Measurements from ENCODE around the gene PTPRN2. TPM values are rescaled to one million over a fixed set of nuclear protein-coding genes. Genes with fewer than 3 reads are reported as not detected.

Gene PTPRN2
- total RNA-seq, 1 experiment from 2014 or later, result 0.11 TPM

DNA sequence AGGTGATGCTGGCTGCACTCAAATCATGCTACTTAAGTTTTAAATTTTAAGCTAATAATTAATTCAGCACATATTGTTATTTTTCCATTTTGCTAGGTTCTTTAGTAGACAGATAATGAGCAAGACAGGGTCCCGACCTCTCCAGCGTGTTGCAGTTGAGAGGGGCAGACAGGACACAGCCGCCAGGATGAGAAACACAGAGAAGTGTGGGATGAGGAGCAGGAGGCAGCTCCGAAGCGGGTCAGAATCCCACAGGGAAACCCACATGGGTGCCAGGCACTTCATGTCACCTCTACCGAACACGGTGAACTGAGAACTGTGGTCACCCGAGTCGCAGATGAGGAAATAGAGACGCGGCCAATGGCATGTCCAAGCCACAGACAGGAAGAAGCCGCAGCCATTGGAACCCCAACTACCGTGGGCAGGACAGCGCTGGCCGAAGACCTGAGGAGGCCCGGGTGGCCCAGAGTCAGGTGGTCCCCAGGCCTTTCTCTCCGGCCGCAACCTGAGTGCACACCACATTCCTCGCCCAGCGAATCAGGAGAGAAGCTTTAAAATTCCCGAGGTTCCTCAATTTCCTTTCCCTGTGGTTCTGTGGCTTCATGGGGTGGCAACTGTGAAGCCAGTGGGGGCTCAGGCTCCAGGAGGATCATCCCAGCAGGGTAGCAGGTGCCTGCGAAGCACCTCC is 1037.9 kb downstream of the PTPRN2 start:
- BruUV-seq (replicated peaks), result no TSS peak
- H3K9me3 ChIP-seq (ENCODE audit: low read depth, low read length, poor library complexity, severe bottlenecking), result no peaks in the 10 kb centered on the region
- H3K27ac ChIP-seq (ENCODE audit: low read depth, low read length, poor library complexity, severe bottlenecking), result no peak overlapping the region

DNA sequence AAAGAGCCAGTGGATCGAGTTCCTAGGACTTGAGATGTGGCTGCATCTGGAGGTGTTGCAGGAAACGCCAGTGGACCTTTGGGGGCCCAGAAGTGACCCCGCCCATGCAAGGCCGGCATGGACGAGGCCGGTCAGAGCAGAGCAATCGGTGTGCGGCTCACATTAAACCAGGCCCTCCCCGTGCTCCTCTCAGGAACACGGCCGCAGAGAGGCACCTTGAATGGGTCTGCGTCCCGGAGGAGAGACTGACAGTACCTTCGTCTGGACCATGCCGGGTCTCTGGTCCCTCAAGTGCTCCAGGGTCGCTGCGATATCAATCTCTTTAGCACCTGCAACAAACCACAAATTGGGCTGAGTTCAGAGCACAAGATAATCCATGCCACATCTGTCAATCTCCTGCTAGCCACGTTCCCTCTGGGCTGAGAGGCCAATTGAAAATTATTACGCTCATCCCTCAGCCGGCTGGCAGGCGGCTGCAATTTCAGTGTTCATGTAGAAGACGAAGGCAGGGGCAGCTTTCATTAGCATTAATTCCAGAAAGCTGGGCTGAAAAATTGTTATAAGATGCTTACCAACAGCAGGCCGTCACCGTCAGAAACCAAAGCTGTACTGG is 1038.8 kb downstream of the PTPRN2 start:
- Histone ChIP-seq H3K4me1 (ENCODE audit: insufficient read depth, low read length, poor library complexity, severe bottlenecking) (no peaks in the 10 kb centered on the region), H3K27ac (ENCODE audit: low read depth, low read length, poor library complexity, severe bottlenecking) (no peak overlapping the region), H3K36me3 (ENCODE audit: insufficient read depth, low read length, poor library complexity, severe bottlenecking) (no peaks in the 10 kb centered on the region), H3K4me3 (ENCODE audit: low read depth, low read length, poor library complexity, severe bottlenecking) (no peak overlapping the region), H3K9me3 (ENCODE audit: low read depth, low read length, poor library complexity, severe bottlenecking) (no peaks in the 10 kb centered on the region), H3K27me3 (replicated peaks; ENCODE audit: insufficient read depth, low read depth, low read length, poor library complexity) (no peaks in the 10 kb centered on the region)
- ChIA-PET POLR2A (ENCODE audit: low non-redundant PET) (no interaction called here), CTCF (no interaction called here)
- no TSS peak for BruUV-seq (replicated peaks)
- TF ChIP-seq, protein P1, sequence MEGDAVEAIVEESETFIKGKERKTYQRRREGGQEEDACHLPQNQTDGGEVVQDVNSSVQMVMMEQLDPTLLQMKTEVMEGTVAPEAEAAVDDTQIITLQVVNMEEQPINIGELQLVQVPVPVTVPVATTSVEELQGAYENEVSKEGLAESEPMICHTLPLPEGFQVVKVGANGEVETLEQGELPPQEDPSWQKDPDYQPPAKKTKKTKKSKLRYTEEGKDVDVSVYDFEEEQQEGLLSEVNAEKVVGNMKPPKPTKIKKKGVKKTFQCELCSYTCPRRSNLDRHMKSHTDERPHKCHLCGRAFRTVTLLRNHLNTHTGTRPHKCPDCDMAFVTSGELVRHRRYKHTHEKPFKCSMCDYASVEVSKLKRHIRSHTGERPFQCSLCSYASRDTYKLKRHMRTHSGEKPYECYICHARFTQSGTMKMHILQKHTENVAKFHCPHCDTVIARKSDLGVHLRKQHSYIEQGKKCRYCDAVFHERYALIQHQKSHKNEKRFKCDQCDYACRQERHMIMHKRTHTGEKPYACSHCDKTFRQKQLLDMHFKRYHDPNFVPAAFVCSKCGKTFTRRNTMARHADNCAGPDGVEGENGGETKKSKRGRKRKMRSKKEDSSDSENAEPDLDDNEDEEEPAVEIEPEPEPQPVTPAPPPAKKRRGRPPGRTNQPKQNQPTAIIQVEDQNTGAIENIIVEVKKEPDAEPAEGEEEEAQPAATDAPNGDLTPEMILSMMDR (conservative IDR thresholded peaks at IDR 0.05; ENCODE audit: low read depth, low read length), result no peak
- TF ChIP-seq EZH2 (IDR thresholded peaks at IDR 0.05; ENCODE audit: borderline replicate concordance, low read depth, low read length, poor library complexity, severe bottlenecking), result no peak
- no peak for DNase-seq (ENCODE audit: low spot score)
- intact Hi-C loops (cut with micrococcal nuclease; ENCODE audit: unreplicated experiment), result no loop called here

More for the DNA sequence above, 1037.9 kb downstream of the PTPRN2 start:
- Histone ChIP-seq H3K4me3 (ENCODE audit: low read depth, low read length, poor library complexity, severe bottlenecking) (no peak overlapping the region), H3K36me3 (ENCODE audit: insufficient read depth, low read length, poor library complexity, severe bottlenecking) (no peaks in the 10 kb centered on the region), H3K4me1 (ENCODE audit: insufficient read depth, low read length, poor library complexity, severe bottlenecking) (no peaks in the 10 kb centered on the region), H3K27me3 (replicated peaks; ENCODE audit: insufficient read depth, low read depth, low read length, poor library complexity) (no peaks in the 10 kb centered on the region)
- intact Hi-C loops (cut with micrococcal nuclease; ENCODE audit: unreplicated experiment), result no loop called here
- POLR2A ChIA-PET (ENCODE audit: low non-redundant PET), result no interaction called here
- TF ChIP-seq, protein P1 (conservative IDR thresholded peaks at IDR 0.05; ENCODE audit: low read depth, low read length), result no peak
- no peak for TF ChIP-seq EZH2 (IDR thresholded peaks at IDR 0.05; ENCODE audit: borderline replicate concordance, low read depth, low read length, poor library complexity, severe bottlenecking)
- DNase-seq (ENCODE audit: low spot score), result no peak
- CTCF ChIA-PET, result no interaction called here

DNA sequence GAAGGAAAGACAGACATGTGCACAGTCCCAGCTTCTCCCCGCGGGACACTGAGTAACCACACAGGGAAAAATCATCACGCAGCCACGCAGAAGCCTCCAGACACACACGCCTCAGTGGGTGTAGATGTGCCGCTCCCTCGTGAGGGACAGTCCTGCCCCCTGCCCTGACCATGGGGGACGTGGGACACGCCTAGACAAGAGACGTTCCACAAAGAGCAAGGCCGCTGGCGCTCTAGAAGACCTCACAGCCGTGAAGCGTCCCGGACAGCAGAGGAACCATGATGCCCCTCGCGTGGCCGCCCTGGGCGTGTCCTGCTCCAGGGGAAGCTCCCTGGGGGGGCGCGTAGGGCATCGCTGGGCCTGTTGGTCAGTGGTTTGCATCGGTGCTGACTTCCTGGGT is 1040.0 kb downstream of the PTPRN2 start:
- no TSS peak for BruUV-seq (replicated peaks)
- intact Hi-C loops (cut with micrococcal nuclease; ENCODE audit: unreplicated experiment), result no loop called here
- Histone ChIP-seq H3K4me1 (ENCODE audit: insufficient read depth, low read length, poor library complexity, severe bottlenecking) (no peaks in the 10 kb centered on the region), H3K9me3 (ENCODE audit: low read depth, low read length, poor library complexity, severe bottlenecking) (no peaks in the 10 kb centered on the region), H3K4me3 (ENCODE audit: low read depth, low read length, poor library complexity, severe bottlenecking) (no peak overlapping the region), H3K27me3 (replicated peaks; ENCODE audit: insufficient read depth, low read depth, low read length, poor library complexity) (no peaks in the 10 kb centered on the region), H3K36me3 (ENCODE audit: insufficient read depth, low read length, poor library complexity, severe bottlenecking) (no peaks in the 10 kb centered on the region), H3K27ac (ENCODE audit: low read depth, low read length, poor library complexity, severe bottlenecking) (no peak overlapping the region)
- CTCF ChIA-PET, result no interaction called here
- TF ChIP-seq, protein P1 (conservative IDR thresholded peaks at IDR 0.05; ENCODE audit: low read depth, low read length), result no peak
- TF ChIP-seq EZH2 (IDR thresholded peaks at IDR 0.05; ENCODE audit: borderline replicate concordance, low read depth, low read length, poor library complexity, severe bottlenecking), result no peak
- POLR2A ChIA-PET (ENCODE audit: low non-redundant PET), result no interaction called here
- DNase-seq (ENCODE audit: low spot score), result no peak

All from A673 (cell line).